NT2/D1 (cell line): ENCODE results near the gene USP40.

Experiments used
- DNase-seq: peaks from one replicate; pipeline ENCODE4 v3.0.0-alpha.2; 2011; ENCODE audit warnings: low read depth, low spot score
- H3K27me3 ChIP-seq: 2 replicates; pipeline ENCODE4 v1.6.0; 2011; ENCODE audit warnings: mild to moderate bottlenecking; ENCODE audit not compliant: insufficient read length, insufficient read depth
- H3K36me3 ChIP-seq: 2 replicates; pipeline ENCODE4 v1.6.1; 2011; ENCODE audit warnings: mild to moderate bottlenecking, low read length, mixed read lengths; ENCODE audit not compliant: insufficient read depth, insufficient read length
- H3K4me1 ChIP-seq: 2 replicates; pipeline ENCODE4 v1.5.1; 2011; ENCODE audit not compliant: insufficient read depth, insufficient read length
- H3K4me3 ChIP-seq: 2 replicates; pipeline ENCODE4 v1.5.1; 2011; ENCODE audit warnings: low read depth; ENCODE audit not compliant: insufficient read length
- H3K9ac ChIP-seq: 2 replicates; pipeline ENCODE4 v1.6.0; 2011; ENCODE audit warnings: low read depth; ENCODE audit not compliant: insufficient read length
- H3K9me3 ChIP-seq: 2 replicates; pipeline ENCODE4 v1.5.1; 2011; ENCODE audit warnings: mild to moderate bottlenecking, low read length; ENCODE audit not compliant: insufficient read depth
- SUZ12 ChIP-seq: IDR thresholded peaks from 2 replicates; pipeline ENCODE4 v1.6.1; 2011; ENCODE audit not compliant: insufficient read length, insufficient read depth; ENCODE audit errors: extremely low read depth
- YY1 ChIP-seq: IDR thresholded peaks from 2 replicates; pipeline ENCODE4 v1.6.1; 2011; ENCODE audit not compliant: insufficient read length, insufficient read depth
- ZNF274 ChIP-seq: IDR thresholded peaks from 2 replicates; pipeline ENCODE4 v1.6.1; 2011; ENCODE audit warnings: mild to moderate bottlenecking, low read depth, low read length

Gene USP40

GRCh38 chr2:233551491-233551890, 15.1 kb downstream of the USP40 start:
- Histone ChIP-seq H3K4me1 (no peaks in the 10 kb centered on the region), H3K36me3 (peaks cover 42% of the 10 kb centered on the region), H3K9ac (no peak overlapping the region), H3K4me3 (no peak overlapping the region), H3K27me3 (no peaks in the 10 kb centered on the region), H3K9me3 (no peaks in the 10 kb centered on the region)
- no peak for DNase-seq
- TF ChIP-seq YY1, result no peak
- TF ChIP-seq SUZ12, result no peak
- TF ChIP-seq ZNF274, result no peak

DNA sequence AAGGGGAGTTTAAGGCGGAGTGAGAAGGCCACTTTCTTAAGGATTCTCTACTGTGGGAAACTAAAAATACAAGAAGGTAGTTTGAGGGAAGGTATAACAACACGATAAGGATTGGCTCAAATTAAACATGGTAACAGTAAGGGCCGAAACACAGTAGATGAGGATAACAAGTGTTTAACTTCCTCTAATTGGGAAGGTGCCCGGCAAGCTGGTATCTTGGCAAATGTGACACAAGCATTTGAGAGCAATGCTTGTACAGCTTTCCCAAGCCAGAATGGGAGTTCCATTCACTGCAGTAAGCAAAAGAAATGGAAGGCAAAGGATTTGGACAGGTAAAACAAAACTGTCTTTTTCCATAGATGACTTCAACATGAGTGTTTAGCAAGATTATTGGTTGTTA, 19.8 kb downstream of the USP40 start:
- no peak overlapping the region for H3K4me3 ChIP-seq
- DNase-seq, result no peak
- peaks cover 23% of the 10 kb centered on the region for H3K36me3 ChIP-seq
- H3K4me1 ChIP-seq, result no peaks in the 10 kb centered on the region
- no peaks in the 10 kb centered on the region for H3K9me3 ChIP-seq
- no peak overlapping the region for H3K9ac ChIP-seq
- no peaks in the 10 kb centered on the region for H3K27me3 ChIP-seq
- no peak for TF ChIP-seq YY1
- no peak for TF ChIP-seq ZNF274
- no peak for TF ChIP-seq SUZ12

DNA sequence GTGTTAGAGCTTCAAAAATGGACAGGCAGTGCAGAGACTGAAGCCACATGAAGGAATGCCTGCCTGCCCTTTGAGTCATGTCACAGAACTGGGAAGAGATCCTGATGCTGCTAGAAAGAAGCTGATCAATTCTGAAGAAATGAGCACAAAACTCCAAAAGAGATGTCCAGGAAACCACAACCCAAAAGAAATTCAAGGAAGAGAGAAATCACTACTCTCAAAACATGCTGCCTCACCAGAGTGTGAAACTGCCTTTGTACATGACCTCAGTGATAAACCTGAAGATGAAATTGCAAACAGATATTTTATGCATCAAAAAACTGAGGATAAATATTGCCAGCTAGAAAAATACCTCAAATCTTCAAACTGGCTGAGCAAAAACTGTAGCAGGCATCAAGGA, 20.5 kb downstream of the USP40 start:
- H3K36me3 ChIP-seq, result peaks cover 18% of the 10 kb centered on the region
- no peaks in the 10 kb centered on the region for H3K4me1 ChIP-seq
- no peak overlapping the region for H3K9ac ChIP-seq
- H3K9me3 ChIP-seq, result no peaks in the 10 kb centered on the region
- H3K4me3 ChIP-seq, result no peak overlapping the region
- TF ChIP-seq SUZ12 (no peak), YY1 (no peak), ZNF274 (no peak)
- H3K27me3 ChIP-seq, result no peaks in the 10 kb centered on the region
- DNase-seq, result no peak

GRCh38 chr2:233544200-233544610, 22.4 kb downstream of the USP40 start:
- DNase-seq, result no peak
- peaks cover 17% of the 10 kb centered on the region for H3K36me3 ChIP-seq
- H3K27me3 ChIP-seq, result no peaks in the 10 kb centered on the region
- no peaks in the 10 kb centered on the region for H3K9me3 ChIP-seq
- H3K4me1 ChIP-seq, result no peaks in the 10 kb centered on the region
- no peak overlapping the region for H3K9ac ChIP-seq
- no peak overlapping the region for H3K4me3 ChIP-seq
- TF ChIP-seq SUZ12, result no peak
- TF ChIP-seq YY1, result no peak
- TF ChIP-seq ZNF274, result no peak

DNA sequence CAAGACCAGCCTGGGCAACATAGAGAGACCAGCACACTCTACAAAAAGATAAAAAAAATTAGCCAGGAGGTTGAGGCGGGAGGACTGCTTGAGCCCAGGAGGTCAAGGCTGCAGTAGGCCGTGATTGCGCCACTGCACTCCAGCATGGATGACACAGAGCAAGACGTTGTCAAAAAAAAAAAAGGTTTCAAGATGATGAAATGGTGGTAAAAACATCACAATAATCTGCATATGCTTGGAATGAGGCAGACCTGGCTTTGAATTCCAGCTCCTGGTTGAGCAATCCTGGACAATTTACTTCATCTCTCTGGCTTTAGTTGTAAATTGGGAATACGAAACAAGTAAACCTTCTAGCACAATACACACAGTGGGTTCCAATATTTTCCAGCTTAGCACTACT, 24.1 kb downstream of the USP40 start:
- Histone ChIP-seq H3K4me3 (no peak overlapping the region), H3K36me3 (peaks cover 8% of the 10 kb centered on the region), H3K4me1 (no peaks in the 10 kb centered on the region), H3K27me3 (no peaks in the 10 kb centered on the region), H3K9me3 (no peaks in the 10 kb centered on the region), H3K9ac (no peak overlapping the region)
- DNase-seq, result no peak
- no peak for TF ChIP-seq SUZ12
- TF ChIP-seq ZNF274, result no peak

DNA sequence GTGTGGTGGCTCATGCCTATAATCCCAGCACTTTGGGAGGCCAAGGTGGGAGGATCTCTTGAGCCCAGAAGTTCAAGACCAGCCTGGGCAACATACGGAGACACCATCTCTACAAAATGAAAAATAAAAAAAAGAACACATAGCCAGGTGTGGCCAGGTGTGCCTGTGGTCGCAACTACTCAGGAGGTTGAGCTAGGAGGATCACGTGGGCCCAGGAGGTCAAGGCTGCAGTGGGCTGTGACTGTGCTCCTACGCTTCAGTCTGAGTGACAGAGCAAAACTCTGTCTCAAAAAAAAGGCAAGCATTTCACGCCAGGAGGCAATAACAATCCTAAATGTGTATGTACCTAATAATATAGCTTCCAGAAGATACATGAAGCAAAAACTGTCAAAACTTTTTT, 27.8 kb downstream of the USP40 start:
- no peak for TF ChIP-seq ZNF274
- no peak for TF ChIP-seq SUZ12
- TF ChIP-seq YY1, result no peak
- Histone ChIP-seq H3K9ac (no peak overlapping the region), H3K4me3 (no peak overlapping the region), H3K4me1 (no peaks in the 10 kb centered on the region), H3K36me3 (peaks cover 2% of the 10 kb centered on the region), H3K27me3 (no peaks in the 10 kb centered on the region), H3K9me3 (no peaks in the 10 kb centered on the region)
- DNase-seq, result no peak

GRCh38 chr2:233535271-233535670, 31.3 kb downstream of the USP40 start:
- peaks cover 10% of the 10 kb centered on the region; the same call in 1 of the 2 replicates for H3K9me3 ChIP-seq
- no peak for DNase-seq
- H3K4me1 ChIP-seq, result no peaks in the 10 kb centered on the region
- H3K4me3 ChIP-seq, result no peak overlapping the region
- no peaks in the 10 kb centered on the region for H3K27me3 ChIP-seq
- H3K36me3 ChIP-seq, result peaks cover 13% of the 10 kb centered on the region
- TF ChIP-seq SUZ12 (no peak), YY1 (no peak), ZNF274 (no peak)
- no peak overlapping the region for H3K9ac ChIP-seq

GRCh38 chr2:233532971-233533370, 33.6 kb downstream of the USP40 start:
- Histone ChIP-seq H3K4me1 (no peaks in the 10 kb centered on the region), H3K36me3 (peaks cover 16% of the 10 kb centered on the region), H3K9me3 (peaks cover 10% of the 10 kb centered on the region; the same call in 1 of the 2 replicates), H3K4me3 (no peak overlapping the region), H3K27me3 (no peaks in the 10 kb centered on the region), H3K9ac (no peak overlapping the region)
- no peak for TF ChIP-seq ZNF274
- DNase-seq, result no peak
